Smooth muscle cell (in vitro differentiated cells): ENCODE measurements around the gene AUTS2. TPM values are rescaled to one million over a fixed set of nuclear protein-coding genes. Genes with fewer than 3 reads are reported as not detected.

ENCODE experiments used
- DNase-seq: peaks from one replicate; lab custom pipeline; 2025; ENCODE audit not compliant: unreplicated experiment; lab: John Stamatoyannopoulos, UW
- H2AFZ ChIP-seq: fragments of 200-600 bp; sonication (generic); 2 replicates; pipeline ENCODE4 v1.6.0; 2016; ENCODE audit warnings: antibody characterized with exemption, low read depth, mild to moderate bottlenecking
- H3F3A ChIP-seq: fragments of 200-600 bp; sonication (generic); 2 replicates; pipeline ENCODE4 v1.6.0; 2017; ENCODE audit warnings: antibody characterized with exemption, low read depth
- H3K27ac ChIP-seq: fragments of 200-600 bp; sonication (generic); 2 replicates; pipeline ENCODE4 v1.5.1; 2016; ENCODE audit warnings: low read depth, mild to moderate bottlenecking
- H3K27me3 ChIP-seq: fragments of 200-600 bp; sonication (generic); 2 replicates; pipeline ENCODE4 v1.6.1; 2016; ENCODE audit warnings: low read depth, mild to moderate bottlenecking
- H3K36me3 ChIP-seq: fragments of 200-600 bp; sonication (generic); 2 replicates; pipeline ENCODE4 v1.5.1; 2016; ENCODE audit warnings: low read depth
- H3K4me1 ChIP-seq: fragments of 200-600 bp; sonication (generic); 2 replicates; pipeline ENCODE4 v1.5.1; 2016; ENCODE audit warnings: low read depth
- H3K4me2 ChIP-seq: fragments of 200-600 bp; sonication (generic); 2 replicates; pipeline ENCODE4 v1.6.0; 2016; ENCODE audit warnings: mild to moderate bottlenecking
- H3K4me3 ChIP-seq: fragments of 200-600 bp; sonication (generic); 2 replicates; pipeline ENCODE4 v1.5.1; 2016; ENCODE audit warnings: mild to moderate bottlenecking
- H3K79me2 ChIP-seq: fragments of 200-600 bp; sonication (generic); 2 replicates; pipeline ENCODE4 v1.6.0; 2016; ENCODE audit warnings: low read depth, mild to moderate bottlenecking
- H3K9ac ChIP-seq: fragments of 200-600 bp; sonication (generic); 2 replicates; pipeline ENCODE4 v1.6.0; 2016; ENCODE audit warnings: low read depth
- H3K9me3 ChIP-seq: fragments of 200-600 bp; sonication (generic); replicated peaks from 2 replicates; pipeline ENCODE4 v1.5.1; 2016; ENCODE audit warnings: low read depth
- H4K20me1 ChIP-seq: fragments of 200-600 bp; sonication (generic); 2 replicates; pipeline ENCODE4 v1.6.0; 2016; ENCODE audit warnings: low read depth
- WGBS: methylation state at CpG from one replicate; pipeline ENCODE4 v1.1.7; 2016; ENCODE audit warnings: low lambda C conversion rate; 5-methylcytosine and 5-hydroxymethylcytosine counted together
- polyA plus RNA-seq: library from polyadenylated mRNA; unstranded; fragments of >200 nt; fragmentation: Nextera tagmentation; extraction: Ambion mirVana; gene quantifications from 2 replicates; pipeline ENCODE4 v1.2.1, GENCODE V29; 2016
- total RNA-seq: library from RNA; depleted of rRNA; stranded (reverse); fragments of >200 nt; gene quantifications from 2 replicates; pipeline ENCODE4 v1.2.3, GENCODE V29; 2014
- TF ChIP-seq, protein P1 (sequence below): fragments of 200-600 bp; sonication (generic); IDR thresholded peaks from 2 replicates; pipeline ENCODE4 v1.5.1; 2017; ENCODE audit warnings: borderline replicate concordance, mild to moderate bottlenecking, antibody characterized with exemption; ENCODE audit not compliant: insufficient read depth, poor library complexity, severe bottlenecking

Gene AUTS2
- total and polyA plus RNA-seq, 2 experiments from 2014 or later: 6.5 to 8.6 TPM

DNA sequence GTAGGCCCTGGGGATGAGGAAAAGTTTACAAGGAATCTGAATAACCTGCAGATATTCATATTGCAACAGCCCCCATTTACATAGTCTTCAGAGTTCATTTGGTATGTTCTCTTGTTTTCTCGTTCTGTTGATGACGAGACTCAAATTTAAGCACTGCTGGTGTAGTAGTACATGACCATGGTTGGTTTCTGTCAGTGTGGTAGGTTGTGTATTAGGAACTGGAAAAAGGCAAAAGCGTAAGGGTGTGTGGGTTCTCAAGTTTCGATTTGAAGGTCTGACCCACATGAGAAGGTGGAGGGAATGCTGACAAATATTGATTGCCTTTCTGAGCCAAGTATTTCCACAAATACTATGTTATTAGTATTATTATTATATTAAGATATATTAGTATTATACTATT lies 151.7 kb downstream of the AUTS2 start:
- Histone ChIP-seq H3K27ac (no peak overlapping the region), H3K9ac (no peak overlapping the region), H3K4me3 (no peak overlapping the region), H3F3A (no peaks in the 10 kb centered on the region), H3K27me3 (no peaks in the 10 kb centered on the region), H2AFZ (no peak overlapping the region), H3K9me3 (no peaks in the 10 kb centered on the region), H3K4me1 (peaks cover 4% of the 10 kb centered on the region), H4K20me1 (peaks cover 38% of the 10 kb centered on the region), H3K79me2 (no peaks in the 10 kb centered on the region), H3K36me3 (no peaks in the 10 kb centered on the region), H3K4me2 (no peak overlapping the region)
- TF ChIP-seq, protein P1, sequence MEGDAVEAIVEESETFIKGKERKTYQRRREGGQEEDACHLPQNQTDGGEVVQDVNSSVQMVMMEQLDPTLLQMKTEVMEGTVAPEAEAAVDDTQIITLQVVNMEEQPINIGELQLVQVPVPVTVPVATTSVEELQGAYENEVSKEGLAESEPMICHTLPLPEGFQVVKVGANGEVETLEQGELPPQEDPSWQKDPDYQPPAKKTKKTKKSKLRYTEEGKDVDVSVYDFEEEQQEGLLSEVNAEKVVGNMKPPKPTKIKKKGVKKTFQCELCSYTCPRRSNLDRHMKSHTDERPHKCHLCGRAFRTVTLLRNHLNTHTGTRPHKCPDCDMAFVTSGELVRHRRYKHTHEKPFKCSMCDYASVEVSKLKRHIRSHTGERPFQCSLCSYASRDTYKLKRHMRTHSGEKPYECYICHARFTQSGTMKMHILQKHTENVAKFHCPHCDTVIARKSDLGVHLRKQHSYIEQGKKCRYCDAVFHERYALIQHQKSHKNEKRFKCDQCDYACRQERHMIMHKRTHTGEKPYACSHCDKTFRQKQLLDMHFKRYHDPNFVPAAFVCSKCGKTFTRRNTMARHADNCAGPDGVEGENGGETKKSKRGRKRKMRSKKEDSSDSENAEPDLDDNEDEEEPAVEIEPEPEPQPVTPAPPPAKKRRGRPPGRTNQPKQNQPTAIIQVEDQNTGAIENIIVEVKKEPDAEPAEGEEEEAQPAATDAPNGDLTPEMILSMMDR: no peak
- DNase-seq: no peak
- WGBS: 92% methylated on average over 4 of the region's 4 CpGs

DNA sequence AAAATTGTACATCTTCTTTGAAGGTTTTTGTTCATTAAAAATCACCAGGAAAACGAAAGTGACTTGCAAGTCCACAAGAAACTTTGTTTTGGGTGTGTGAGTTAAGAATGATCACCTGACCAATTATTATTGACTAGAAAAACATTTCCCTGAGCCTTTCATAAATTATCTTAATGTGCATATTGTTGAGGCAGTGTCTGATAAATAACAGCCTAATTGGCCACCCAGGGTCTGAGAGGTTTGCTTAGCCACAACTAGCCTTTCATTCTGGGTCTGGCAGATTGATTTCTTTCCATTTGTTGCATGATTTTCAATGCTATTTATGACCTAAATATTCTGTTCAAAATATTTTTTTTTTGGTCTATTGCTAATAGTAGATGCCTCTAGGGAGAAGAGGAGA lies 152.8 kb downstream of the AUTS2 start:
- peaks cover 9% of the 10 kb centered on the region for H3K4me1 ChIP-seq
- H2AFZ ChIP-seq: no peak overlapping the region
- no peak overlapping the region for H3K4me3 ChIP-seq
- TF ChIP-seq, protein P1: no peak
- no peaks in the 10 kb centered on the region for H3K79me2 ChIP-seq
- H3K9me3 ChIP-seq: no peaks in the 10 kb centered on the region
- H4K20me1 ChIP-seq: peaks cover 42% of the 10 kb centered on the region
- H3K9ac ChIP-seq: no peak overlapping the region
- WGBS: 96% methylated on average over 1 of the region's 1 CpG
- no peak overlapping the region for H3K27ac ChIP-seq
- H3F3A ChIP-seq: peaks cover 5% of the 10 kb centered on the region
- DNase-seq: no peak
- H3K36me3 ChIP-seq: no peaks in the 10 kb centered on the region
- no peaks in the 10 kb centered on the region for H3K27me3 ChIP-seq
- no peak overlapping the region for H3K4me2 ChIP-seq

DNA sequence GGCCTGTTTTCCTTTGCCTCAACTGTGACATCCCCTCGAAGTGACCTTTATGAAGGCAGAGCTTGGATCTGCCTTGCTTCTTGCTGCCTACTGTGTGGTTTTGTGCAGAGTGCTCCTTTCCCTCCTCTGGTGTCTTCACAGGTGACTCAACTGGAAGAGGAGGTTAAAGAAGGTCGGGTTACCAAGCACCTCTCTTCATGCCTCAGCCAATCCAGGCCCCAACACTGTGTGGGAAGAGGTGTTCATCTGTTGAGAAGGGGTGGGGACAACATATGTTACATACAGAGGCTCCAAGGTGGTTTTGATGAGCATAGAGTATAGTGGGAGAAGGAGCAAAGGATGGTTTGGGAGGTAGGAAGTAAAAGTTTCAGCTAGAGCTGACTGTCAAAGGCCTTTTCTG lies 155.7 kb downstream of the AUTS2 start:
- Histone ChIP-seq H4K20me1 (peaks cover 58% of the 10 kb centered on the region), H3K9ac (no peak overlapping the region), H3K4me1 (peaks cover 34% of the 10 kb centered on the region), H3F3A (peaks cover 11% of the 10 kb centered on the region), H3K9me3 (no peaks in the 10 kb centered on the region), H3K79me2 (no peaks in the 10 kb centered on the region), H3K27me3 (no peaks in the 10 kb centered on the region), H3K4me2 (no peak overlapping the region), H2AFZ (no peak overlapping the region), H3K27ac (no peak overlapping the region), H3K4me3 (no peak overlapping the region), H3K36me3 (no peaks in the 10 kb centered on the region)
- TF ChIP-seq, protein P1: no peak
- 40% methylated on average over 2 of the region's 2 CpGs for WGBS
- DNase-seq: no peak

DNA sequence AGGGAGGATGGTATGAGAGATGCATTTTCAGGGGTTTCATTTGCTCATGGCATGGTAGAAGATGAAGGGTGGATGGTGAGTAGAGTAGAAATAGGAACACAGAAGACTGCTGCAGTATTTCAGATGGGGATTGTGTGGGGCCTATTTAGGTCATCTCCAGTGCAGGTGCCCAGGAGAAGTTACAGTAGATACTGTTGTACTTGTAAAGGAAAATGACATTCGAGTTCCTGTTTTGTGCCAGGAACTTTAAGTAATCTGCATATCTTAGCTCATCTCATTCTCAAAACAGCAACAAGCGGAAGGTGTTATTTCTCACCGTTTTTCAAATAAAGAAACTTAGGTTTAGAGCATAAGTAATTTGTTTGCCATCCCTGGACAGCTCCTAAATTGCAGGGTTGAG lies 156.2 kb downstream of the AUTS2 start:
- no peaks in the 10 kb centered on the region for H3K36me3 ChIP-seq
- TF ChIP-seq, protein P1: no peak
- no peak overlapping the region for H3K4me3 ChIP-seq
- peaks cover 32% of the 10 kb centered on the region for H3K4me1 ChIP-seq
- H2AFZ ChIP-seq: no peak overlapping the region
- 92% methylated on average over 3 of the region's 3 CpGs for WGBS
- no peak overlapping the region for H3K9ac ChIP-seq
- no peaks in the 10 kb centered on the region for H3K79me2 ChIP-seq
- DNase-seq: no peak
- H3K27ac ChIP-seq: no peak overlapping the region
- H3F3A ChIP-seq: peaks cover 11% of the 10 kb centered on the region
- no peaks in the 10 kb centered on the region for H3K27me3 ChIP-seq
- peaks cover 61% of the 10 kb centered on the region for H4K20me1 ChIP-seq
- H3K9me3 ChIP-seq: no peaks in the 10 kb centered on the region
- H3K4me2 ChIP-seq: no peak overlapping the region
